Endothelial cell of umbilical vein (primary cell): Measurements from ENCODE around the gene DHX30. TPM values are rescaled to one million over a fixed set of nuclear protein-coding genes. Genes with fewer than 3 reads are reported as not detected.

Experiments used
- BruUV-seq: library from RNA; stranded (reverse); fragments of 400-500 nt; replicated peaks from 2 replicates; lab custom pipeline; 2021; lab: Mats Ljungman, UMichigan
- CTCF ChIA-PET: fragments of 300-600, 350-600 bp; sonication (Branson Sonifier 250); formaldehyde crosslinking; loops from one replicate; lab custom pipeline; 2021; ENCODE audit warnings: antibody characterized with exemption, inconsistent platforms; lab: Charles Lee
- POLR2A ChIA-PET: fragments of 300-600, 350-600 bp; sonication (Branson Sonifier 250); formaldehyde crosslinking; loops from one replicate; lab custom pipeline; 2021; ENCODE audit warnings: antibody characterized with exemption, inconsistent platforms; lab: Charles Lee
- DNase-seq: peaks from one replicate; pipeline ENCODE4 v3.0.0-alpha.2; 2011; ENCODE audit warnings: low read depth, low spot score
- FAIRE-seq: peaks from 2 replicates; lab custom pipeline; 2011; peaks lifted over from hg19 to GRCh38; lab: Jason Lieb, UNC
- H2AFZ ChIP-seq: 2 replicates; pipeline ENCODE4 v1.6.0; 2012; ENCODE audit warnings: low read depth, low read length, control low read depth, inconsistent platforms
- H3K27ac ChIP-seq: 2 replicates; pipeline ENCODE4 v1.5.1; 2011; ENCODE audit warnings: low read depth, mild to moderate bottlenecking, control low read depth, low read length, moderate library complexity; ENCODE audit not compliant: insufficient read depth
- H3K27me3 ChIP-seq, 2 experiments: 2 replicates each; pipeline versions ENCODE4 v1.6.0 to v1.6.1; 2011; ENCODE audit warnings: low read length in 2 of 2, mixed read lengths in 1 of 2; ENCODE audit not compliant: control insufficient read depth in 2 of 2, insufficient read depth in 2 of 2
- H3K36me3 ChIP-seq, 2 experiments: 2 replicates in 1 of 2; 3 replicates in 1 of 2; pipeline ENCODE4 v1.5.1; 2011; ENCODE audit warnings: low read length in 2 of 2, mild to moderate bottlenecking in 1 of 2, moderate library complexity in 1 of 2; ENCODE audit not compliant: control insufficient read depth in 2 of 2, insufficient read depth in 2 of 2; ENCODE audit errors: extremely low read depth in 1 of 2
- H3K4me1 ChIP-seq: 3 replicates; pipeline ENCODE4 v1.5.1; 2011; ENCODE audit warnings: mild to moderate bottlenecking, low read length; ENCODE audit not compliant: control insufficient read depth, insufficient read depth; ENCODE audit errors: extremely low read depth
- H3K4me2 ChIP-seq: 2 replicates; pipeline ENCODE4 v1.6.1; 2011; ENCODE audit warnings: low read length, control low read depth, mixed read lengths; ENCODE audit not compliant: insufficient read depth
- H3K4me3 ChIP-seq, 3 experiments: fragments of 200-600 bp in 1 of 3; sonication (generic), shearing (Covaris generic) in 1 of 3; replicated peaks in 1 of 3; 2 replicates each; pipeline ENCODE4 v1.5.1; 2011 to 2016; ENCODE audit warnings: control low read depth in 3 of 3, low read length in 3 of 3, mild to moderate bottlenecking in 2 of 3, inconsistent platforms in 1 of 3, low read depth in 1 of 3, moderate library complexity in 1 of 3; ENCODE audit not compliant: insufficient read depth in 1 of 3
- H3K79me2 ChIP-seq: 2 replicates; pipeline ENCODE4 v1.6.0; 2012; ENCODE audit warnings: low read length, inconsistent platforms; ENCODE audit not compliant: control insufficient read depth, insufficient read depth
- H3K9ac ChIP-seq: replicated peaks from 2 replicates; pipeline ENCODE3; 2011; ENCODE audit warnings: low read length, control low read depth; ENCODE audit not compliant: insufficient read depth; ENCODE audit errors: extremely low read depth
- H3K9me1 ChIP-seq: replicated peaks from 3 replicates; pipeline ENCODE4 v1.6.0; 2011; ENCODE audit warnings: mild to moderate bottlenecking, low read length; ENCODE audit not compliant: control insufficient read depth, insufficient read depth; ENCODE audit errors: extremely low read depth
- H3K9me3 ChIP-seq: replicated peaks from 2 replicates; pipeline ENCODE4 v1.5.1; 2012; ENCODE audit warnings: low read length, inconsistent platforms; ENCODE audit not compliant: control insufficient read depth, insufficient read depth
- H4K20me1 ChIP-seq: replicated peaks from 2 replicates; pipeline ENCODE3; 2011; ENCODE audit warnings: mild to moderate bottlenecking, low read length; ENCODE audit not compliant: control insufficient read depth, insufficient read depth; ENCODE audit errors: extremely low read depth
- CTCF ChIP-seq, 2 donors: IDR thresholded peaks; 1 replicate in 1 of 2; 2 replicates in 1 of 2; pipeline ENCODE4 v1.5.1; 2011; ENCODE audit warnings: low read length in 2 of 2, mild to moderate bottlenecking in 2 of 2, moderate library complexity in 2 of 2, control low read depth in 1 of 2, inconsistent platforms in 1 of 2, low read depth in 1 of 2; ENCODE audit not compliant: insufficient read depth in 1 of 2; ENCODE audit errors: extremely low read depth in 1 of 2
- FOS ChIP-seq: IDR thresholded peaks from 2 replicates; pipeline ENCODE4 v1.6.1; 2011; ENCODE audit warnings: mild to moderate bottlenecking, low read length, moderate library complexity, borderline replicate concordance; ENCODE audit not compliant: insufficient read depth
- dilution Hi-C: fragments of 300-500 bp; cut with MboI; formaldehyde crosslinking; loops from one replicate; pipeline ENCODE4 v1.15.0; 2019; ENCODE audit warnings: low sequenced_read_pairs; ENCODE audit not compliant: extremely low pct_ligation_motif_present
- intact Hi-C: fragments of 100-400 bp; cut with micrococcal nuclease; formaldehyde crosslinking; loops from one replicate; pipeline ENCODE4 v1.10.0; 2022
- polyA plus RNA-seq, 4 experiments: library from polyadenylated mRNA; depleted of rRNA in 3 of 4; stranded (reverse) in 3 of 4; unstranded in 1 of 4; fragments of >200 nt; gene quantifications; 2 replicates each; pipeline versions ENCODE4 v1.2.1 to v1.2.3, GENCODE V29; 2011 to 2012; ENCODE audit warnings: missing spikeins in 1 of 4
- total RNA-seq: library from RNA; stranded (reverse); gene quantifications from 2 replicates; pipeline ENCODE4 v1.2.3, GENCODE V29; 2021

DHX30 gene
- total and polyA plus RNA-seq, 2 donors (not counting 3 experiments of a cell fraction or from before 2014, with no cell fraction given): 79.0 to 86.9 TPM

- Histone ChIP-seq H3K4me2 (no peak overlapping the region), H3K9ac (no peak overlapping the region), H4K20me1 (no peaks in the 10 kb centered on the region), H3K79me2 (no peaks in the 10 kb centered on the region), H3K4me1 (no peaks in the 10 kb centered on the region), H3K9me3 (no peaks in the 10 kb centered on the region), H3K27me3 (no peaks in the 10 kb centered on the region), H3K4me3 (no peak overlapping the region), H3K27ac (no peak overlapping the region), H3K36me3 (peaks cover 22 to 72% of the 10 kb centered on the region in 2 experiments), H2AFZ (no peak overlapping the region), H3K9me1 (no peaks in the 10 kb centered on the region)
- intact Hi-C loops (loop anchor here (1.0 kb wide), 2 partner anchors 140 to 301 kb away; no protein-coding TSS in a partner anchor), dilution Hi-C loops (no loop called here)
- no peak for TF ChIP-seq FOS
- TF ChIP-seq CTCF (IDR thresholded peaks at IDR 0.05; ENCODE audit: extremely low read depth in 1 of 2, insufficient read depth in 1 of 2, low read depth in 1 of 2, low read length in 2 of 2): peak; percentile 40 to 48
- ChIA-PET POLR2A (interaction anchor here (0.8 kb wide), 1 partner anchor 140 kb away, joined by 3 read pairs; no protein-coding TSS in a partner anchor), CTCF (interaction anchor here (0.9 to 2.7 kb wide), 9 partner anchors 11 to 308 kb away, joined by 3 to 24 read pairs (median 6); no protein-coding TSS in a partner anchor)
- no TSS peak for BruUV-seq
- DNase-seq (peak; percentile 31), FAIRE-seq (no peak)
These were observed 47.0 kb downstream of the DHX30 start for GRCh38 chr3:47849699-47850563.
